GM21367 (cell line): ENCODE data around the gene MYO16.
A peak's percentile ranks its signal among the peaks of the same experiment; 100 is the strongest.
"Not testable (repeated sequence)": the region's sequence is repeated elsewhere in the genome, so short reads cannot be mapped to it uniquely, and the experiment has no call there.

Source experiments
- ATAC-seq: cut with Tn5 transposase; IDR thresholded peaks from one replicate; pipeline ENCODE4 v1.9.1; 2021; ENCODE audit not compliant: unreplicated experiment

MYO16 gene

DNA sequence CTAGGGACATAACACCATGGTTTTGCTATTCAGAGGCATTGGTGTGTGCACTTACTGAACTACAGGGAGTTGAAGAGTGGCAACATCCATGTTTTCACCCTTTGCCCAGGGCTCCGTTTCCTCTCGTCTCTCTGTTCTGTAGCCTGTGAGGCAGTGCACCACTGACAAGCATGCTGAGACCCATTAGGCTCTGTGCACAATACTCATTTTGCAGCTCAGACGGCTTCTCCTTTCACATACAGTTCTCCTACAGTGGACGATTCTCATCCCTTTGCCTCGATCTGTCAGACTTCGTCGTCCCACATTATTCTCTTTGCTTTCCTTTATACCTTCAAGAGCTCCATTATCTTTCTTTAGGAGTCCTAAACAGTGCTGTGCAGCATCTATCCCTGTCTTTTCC, 403.7 kb downstream of the MYO16 start:
- ATAC-seq = no peak

DNA sequence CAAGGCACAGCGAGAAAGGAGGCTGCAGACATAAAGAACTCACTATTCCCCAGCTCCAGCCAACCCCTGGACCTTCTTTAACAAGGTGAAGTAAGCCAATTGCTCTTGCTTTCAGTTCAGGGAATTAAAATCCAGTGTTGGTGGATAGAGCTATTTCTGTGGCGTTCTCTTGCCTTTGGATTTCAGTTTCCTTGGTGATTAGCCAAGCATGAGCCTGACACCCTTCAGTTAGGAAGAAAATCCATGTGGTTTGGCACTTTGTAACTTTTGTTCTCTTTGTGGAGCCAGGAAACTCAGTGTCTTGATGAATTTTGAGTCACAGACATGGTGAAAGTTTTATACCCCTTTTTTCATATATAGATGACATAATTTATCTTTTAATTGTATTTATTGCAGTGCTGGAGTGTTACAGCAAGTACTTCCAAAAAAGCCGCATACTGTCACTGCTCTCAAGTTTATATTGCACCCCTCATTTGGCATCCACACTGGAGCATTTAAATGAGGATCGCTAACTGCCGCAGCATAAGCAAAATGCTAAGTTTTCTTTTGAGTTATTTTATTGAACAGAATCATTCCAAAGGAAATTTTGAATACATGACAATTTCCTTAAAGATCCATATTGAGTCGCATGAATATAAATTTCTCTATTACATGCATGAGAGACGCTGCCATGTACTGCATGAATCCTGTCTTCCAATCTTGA, 406.8 kb downstream of the MYO16 start:
- no peak for ATAC-seq

DNA sequence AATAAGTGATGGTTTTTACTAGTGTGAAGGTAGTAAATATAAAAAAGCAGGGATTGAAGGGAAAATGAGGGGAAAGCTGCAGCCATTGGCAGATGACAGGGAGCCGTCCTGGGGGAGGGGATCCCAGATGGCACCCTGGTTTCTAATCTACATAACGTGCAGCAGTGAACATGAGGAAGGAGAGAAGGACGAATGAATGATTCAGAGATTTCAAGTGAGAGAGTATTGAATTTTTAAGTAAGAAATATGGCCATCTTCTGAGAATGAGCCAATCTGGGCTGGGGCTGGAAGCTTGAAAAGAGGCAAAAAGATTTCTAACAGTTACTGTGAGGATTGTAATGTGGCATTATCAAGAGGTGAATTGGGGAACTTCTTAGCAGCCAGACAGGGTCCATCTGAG, 414.2 kb downstream of the MYO16 start:
- ATAC-seq = no peak

DNA sequence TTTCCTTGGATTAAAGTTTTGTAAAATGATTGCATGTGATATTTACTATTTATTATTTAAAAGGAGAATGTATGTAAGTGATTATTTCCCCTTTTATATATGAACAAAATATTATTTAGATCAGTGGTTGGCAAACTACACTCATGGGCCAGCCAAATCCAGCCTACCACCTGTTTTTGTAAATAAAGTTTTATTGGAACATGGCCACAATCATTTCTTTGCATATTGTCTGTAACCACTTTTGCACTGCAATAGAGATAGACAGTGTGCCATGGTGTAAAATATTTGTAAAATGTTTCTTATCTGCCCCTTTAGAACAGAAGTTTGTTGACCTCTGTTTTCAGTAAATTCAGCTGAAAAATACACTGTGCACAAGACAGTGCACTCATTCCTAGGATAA, 426.4 kb downstream of the MYO16 start:
- no peak for ATAC-seq

DNA sequence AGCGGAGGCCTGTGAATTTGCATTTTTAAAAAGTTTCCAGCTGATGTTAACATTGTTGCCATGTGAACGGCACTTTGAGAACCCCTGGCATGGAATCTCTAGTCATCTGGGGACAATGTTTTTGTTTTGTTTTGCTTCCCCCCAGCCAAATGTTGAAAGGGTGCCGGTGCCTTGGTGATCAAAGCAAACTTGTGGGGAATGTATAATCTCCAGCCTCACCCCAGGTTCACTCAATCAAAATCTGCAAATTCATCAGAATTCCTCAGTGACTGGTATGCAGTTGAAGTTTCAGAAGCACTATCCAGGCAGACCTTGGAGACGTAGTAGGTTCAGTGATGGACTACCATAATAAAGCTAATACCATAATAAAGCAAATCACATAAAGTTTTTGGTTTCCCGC, 428.7 kb downstream of the MYO16 start:
- no peak for ATAC-seq

DNA sequence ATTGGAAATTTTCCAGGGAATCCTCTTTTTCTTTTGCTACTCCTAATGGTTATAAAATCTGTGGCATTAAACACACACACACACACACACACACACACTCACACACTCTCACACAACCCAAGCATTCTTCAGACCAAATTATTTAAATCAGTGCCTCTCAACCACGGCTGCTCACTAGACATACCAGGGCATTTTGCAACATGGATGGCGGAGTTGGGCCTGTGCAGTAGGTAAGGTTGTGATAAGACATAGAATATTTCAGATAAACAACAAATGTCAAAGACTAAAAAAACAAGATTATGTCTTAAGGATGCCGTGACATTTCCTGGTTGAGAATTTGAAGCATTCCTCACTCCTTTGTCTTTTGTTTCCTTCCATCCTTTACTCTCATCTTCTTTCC, 443.1 kb downstream of the MYO16 start:
- ATAC-seq = no peak

DNA sequence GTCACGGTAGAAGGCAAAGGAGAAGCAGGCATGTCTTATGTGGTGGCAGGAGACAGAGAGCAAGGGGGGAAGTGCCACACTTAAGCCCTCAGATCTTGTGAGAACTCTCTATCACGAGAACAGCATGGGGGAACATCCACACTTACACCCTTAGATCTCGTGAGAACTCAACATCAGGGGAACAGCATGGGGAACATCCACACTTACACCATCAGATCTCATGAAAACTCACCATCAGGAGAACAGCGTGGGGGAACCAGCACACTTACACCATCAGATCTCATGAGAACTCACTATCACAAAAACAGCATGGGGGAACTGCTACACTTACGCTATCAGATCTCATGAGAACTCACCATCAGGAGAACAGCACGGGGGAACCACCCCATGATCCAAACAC, 445.0 kb downstream of the MYO16 start:
- ATAC-seq = no peak

DNA sequence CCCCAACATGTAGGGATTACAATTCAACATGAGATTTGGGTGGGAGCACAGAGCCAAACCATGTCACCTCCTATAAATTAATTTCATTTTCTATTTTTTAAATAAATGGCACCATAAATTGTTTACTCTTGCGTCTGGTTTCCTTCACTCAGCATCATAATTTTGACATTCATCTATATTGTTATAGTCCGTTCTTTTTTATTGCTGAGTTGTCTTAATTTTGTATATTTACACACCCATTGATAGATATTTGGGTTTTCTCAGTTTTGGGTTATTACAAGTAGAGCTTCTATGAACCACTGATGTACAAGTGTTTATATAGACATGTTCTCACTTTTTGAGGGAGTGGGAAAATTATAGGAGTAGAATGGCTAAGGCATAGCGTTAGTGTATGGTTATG, 445.4 kb downstream of the MYO16 start:
- ATAC-seq = no peak

DNA sequence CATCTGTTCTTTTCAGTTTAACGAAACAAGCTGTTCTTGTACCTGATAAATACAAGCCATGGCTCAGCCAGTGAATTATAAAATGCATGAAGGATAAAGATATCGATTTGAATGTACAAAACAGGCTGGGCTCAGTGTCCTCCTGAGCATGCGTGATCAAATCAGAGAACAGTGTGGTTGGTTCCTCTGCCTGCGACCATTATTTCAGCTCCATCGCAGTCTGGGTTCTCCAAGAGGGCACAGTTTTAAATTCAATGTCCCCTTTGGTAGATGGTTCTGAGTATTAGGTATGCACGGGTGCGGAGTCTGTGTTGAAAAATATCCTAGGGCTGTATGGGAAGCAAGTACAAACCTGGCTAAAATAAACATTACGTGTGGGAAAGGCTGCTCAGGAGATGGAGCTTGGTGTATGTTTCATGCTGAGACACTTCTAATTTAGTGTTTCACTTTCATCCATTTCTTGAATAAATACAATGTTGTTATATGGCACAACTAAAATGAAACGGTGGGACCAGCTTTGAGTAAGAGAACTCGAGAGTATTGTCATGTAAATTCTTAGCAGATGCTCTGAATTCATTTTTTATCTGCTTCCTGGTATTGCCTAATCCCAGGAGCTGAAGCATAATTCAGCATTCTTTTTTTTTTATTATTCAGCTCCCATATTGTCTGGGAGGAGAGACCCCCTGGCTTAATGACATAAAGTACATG, 458.7 kb downstream of the MYO16 start:
- no peak for ATAC-seq

DNA sequence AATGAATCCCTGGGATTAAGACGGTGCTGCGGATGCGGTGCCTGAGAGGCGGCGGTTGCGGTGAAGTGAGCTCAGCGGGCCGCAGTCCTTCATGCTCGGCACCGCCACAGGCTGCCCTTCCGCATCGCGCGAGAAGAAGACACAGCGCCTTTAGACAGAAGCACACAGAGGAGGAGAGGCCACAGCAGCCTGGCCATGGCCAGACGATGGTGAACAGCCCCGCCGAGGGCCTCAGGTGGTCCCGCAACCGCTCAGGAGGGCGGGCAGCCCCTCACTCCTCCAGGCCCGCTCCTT, 459.2 kb downstream of the MYO16 start:
- no peak for ATAC-seq

DNA sequence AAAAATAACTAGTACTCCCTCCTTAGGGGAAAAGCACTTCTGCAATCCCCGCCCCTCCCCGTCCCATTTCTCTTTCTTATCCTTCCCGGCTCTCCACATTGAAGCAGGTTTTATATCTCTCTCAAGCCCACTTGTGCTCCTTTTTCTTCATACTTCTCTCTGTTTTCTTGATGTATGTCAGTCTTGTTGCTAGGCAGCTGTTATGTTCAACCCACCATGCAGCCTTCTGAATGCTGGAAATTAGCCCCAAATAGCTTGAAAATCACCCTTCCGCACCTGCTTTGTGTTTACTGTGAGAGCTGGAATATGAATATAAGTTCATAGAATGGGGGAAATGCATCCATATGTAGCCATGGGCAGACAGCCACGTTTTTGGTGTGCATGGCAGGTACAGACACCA, 461.4 kb downstream of the MYO16 start:
- ATAC-seq = no peak

DNA sequence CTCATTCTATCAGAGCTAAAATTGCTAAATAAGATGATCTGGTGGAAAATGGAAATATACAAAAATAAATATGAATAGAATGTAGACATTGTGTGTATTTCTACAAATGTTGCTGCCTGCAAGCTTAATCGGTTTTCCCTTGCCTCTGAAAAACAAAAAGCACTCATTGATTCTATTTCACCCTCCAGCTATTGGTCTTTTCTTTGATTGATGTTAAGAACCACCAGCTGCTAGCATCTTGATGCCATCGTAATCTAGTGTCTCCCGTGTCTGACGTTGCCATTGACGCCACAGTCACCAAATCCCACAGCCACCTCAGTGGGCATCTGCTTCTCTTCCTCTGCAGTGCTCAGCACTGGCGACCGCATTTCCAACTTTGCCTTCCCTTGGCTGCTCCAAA, 461.8 kb downstream of the MYO16 start:
- ATAC-seq = no peak

DNA sequence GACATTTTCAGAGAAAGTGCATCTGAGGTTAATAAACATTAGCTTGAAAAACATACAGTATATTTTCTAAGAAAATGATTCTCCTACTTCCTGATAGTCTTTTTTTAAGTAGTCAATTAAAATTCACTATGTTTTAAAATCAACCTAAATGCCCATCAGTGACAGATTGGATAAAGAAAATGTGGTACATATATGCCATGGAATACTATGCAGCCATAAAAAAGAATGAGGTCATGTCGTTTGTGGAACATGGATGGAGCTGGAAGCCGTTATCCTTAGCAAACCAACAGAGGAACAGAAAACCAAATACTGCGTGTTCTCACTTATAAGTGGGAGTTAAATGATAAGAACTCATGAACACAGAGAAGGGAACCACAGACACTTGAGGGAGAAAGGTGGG, 462.8 kb downstream of the MYO16 start:
- not testable (repeated sequence) for ATAC-seq

DNA sequence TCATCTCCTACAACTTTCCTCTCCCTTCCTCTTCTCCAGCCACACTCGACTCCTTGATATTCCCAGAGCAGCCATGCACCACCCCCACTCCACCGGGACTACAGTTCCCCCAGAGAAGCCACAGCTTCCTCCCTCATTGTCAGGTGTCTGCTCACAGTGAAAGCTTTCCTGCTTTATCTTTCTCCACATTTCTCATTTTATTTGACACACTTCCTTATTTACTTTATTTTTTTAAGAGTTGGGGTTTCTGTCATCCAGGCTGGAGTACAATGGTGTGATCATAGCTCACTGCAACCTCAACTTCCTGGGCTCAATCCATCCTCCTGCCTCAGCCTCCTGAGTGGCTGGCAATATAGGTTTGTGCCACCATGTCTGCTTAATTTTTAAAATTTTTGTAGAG, 464.6 kb downstream of the MYO16 start:
- ATAC-seq = no peak

DNA sequence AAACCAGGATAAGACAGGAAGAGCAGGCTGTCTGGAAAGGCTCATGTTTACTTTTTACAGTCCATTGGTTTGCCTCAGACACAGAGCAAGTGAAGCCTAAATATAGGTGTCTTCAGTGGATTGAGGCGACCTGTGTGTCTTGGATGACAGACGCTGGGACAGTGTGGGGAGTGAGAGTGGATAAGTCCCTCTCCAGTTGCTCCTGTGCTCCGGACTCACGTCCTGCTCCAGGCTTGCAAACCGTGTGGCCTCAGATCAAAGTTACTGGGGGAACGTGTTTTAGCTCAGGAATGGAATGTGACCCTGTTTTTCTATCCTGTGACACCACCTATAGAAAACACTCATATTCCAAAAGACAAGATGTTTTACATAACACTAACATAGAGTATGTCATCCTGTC, 465.7 kb downstream of the MYO16 start:
- ATAC-seq = no peak

DNA sequence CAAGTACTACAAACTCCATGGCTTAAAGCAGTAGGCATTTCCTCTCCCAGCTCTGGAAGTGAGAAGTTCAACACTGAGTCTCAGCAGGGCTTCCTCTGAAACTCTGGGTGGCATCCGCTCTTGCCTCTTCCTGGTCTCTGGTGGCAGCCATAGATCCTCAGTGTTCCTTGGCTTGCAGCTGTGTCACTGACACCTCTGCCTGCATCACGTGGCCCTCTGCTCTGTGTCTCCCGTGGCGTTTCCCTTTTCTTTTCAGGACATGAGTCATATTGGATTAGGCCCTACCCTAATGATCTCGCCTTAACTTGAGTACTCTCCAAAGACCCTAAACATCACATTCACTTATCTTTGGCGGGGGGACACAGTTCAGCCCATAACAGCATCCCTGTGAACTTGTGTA, 466.7 kb downstream of the MYO16 start:
- no peak for ATAC-seq

DNA sequence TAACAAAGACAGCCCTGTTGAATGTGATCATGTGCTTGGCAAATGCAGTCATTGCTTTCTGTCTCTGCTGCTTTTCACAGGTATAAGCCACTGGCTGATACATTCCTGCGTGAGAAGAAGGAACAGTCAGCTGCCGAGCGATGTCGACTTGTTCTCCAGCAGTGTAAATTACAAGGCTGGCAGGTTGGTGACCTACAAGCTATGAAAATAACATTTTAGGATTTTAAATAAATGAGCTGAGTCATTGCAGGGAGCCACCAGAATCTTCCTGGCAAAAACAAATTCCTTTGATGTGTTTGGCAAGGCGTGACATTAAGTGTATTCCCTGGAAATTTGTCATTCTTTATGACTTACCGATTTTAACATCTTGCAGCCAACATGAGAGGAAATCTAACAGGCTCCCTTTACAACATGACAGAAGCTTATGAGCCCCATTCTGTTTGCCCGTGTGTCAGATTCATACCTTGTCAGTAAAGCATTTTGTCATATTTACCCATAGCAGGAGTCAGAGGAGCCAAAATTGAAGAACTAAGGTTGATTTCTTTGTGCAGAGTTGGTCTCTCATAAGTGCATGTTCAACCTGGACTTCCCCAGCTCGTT, 471.4 kb downstream of the MYO16 start:
- ATAC-seq = no peak

DNA sequence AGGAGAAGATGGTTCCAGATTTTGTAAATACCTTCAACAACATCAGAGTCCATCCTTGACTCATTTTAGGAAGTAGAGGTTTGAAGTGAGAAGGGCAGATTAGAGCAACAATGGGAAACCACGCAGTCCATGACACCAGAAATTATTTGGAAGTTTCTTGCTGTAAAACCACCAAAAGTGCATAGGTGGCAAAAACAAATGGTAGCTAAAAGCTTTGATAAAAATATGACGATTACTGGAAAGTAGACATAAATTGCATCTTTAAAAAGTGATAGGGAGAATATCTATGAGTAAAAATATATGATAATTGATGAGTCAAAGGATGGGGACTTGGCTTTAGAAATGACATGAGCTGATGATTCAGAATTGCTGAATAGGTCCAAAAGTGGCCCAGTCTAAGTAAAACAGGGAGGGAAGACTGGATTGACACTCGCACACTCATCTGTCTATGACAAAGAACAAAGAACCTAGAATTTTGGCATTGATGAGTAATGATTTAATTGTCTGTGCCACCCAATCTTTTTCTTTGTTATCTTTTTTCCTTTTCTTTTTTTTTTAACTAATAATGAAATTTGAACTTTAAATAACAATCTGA, 472.2 kb downstream of the MYO16 start:
- no peak for ATAC-seq

DNA sequence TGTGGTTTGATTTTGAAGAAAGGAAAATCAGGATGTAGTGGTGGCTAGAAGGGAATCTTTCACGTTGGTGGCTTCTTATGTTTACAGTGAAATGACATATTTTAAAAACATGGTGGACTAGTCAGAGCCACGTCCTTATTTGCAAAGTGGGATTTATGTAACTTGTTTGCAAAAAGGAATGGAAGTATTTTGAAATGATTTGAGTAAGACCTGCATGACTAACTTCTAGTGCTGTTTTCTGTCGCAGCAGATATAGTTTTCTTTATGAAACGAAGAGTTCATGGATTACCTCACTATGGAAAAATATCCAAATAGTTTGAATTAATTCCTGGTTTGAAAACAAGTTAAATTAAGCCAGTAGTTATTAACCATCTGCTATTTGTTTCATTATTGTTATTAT, 476.5 kb downstream of the MYO16 start:
- no peak for ATAC-seq

DNA sequence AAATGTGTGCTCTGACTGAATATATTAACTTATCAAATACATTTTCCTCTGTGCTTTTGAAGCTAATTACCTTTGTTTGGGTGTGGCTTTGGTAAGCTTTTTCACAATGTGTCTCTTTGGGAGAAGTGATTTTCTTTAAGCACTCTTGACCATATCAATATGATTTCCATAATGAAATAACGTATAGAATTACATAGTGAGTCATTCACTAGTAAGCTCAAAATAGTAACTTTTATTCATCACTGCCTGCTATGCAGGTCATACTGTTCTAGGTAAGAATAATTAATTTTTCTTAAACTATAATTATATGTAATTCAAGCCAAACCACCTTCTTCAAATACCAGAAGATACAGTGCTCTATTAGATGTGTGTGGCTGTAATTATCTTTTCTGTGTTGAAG, 480.7 kb downstream of the MYO16 start:
- no peak for ATAC-seq

DNA sequence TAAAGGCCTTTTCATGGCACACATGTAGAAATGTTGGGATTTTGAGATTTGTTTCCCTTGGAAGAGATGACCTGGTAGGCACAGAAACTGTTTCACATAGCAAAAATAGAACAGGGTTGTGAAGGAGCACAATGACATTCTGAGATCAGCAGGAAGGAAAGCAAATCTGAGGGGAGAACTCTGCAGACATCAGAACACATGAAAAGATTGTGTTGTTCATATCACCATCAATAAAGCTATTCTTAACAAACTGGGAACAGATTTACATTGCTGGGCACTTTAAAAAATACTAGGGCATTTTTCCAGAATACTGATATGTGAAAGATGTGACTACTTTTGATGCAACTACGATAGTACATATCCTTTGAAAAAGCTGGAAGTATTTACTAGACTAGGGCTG, 481.7 kb downstream of the MYO16 start:
- no peak for ATAC-seq

DNA sequence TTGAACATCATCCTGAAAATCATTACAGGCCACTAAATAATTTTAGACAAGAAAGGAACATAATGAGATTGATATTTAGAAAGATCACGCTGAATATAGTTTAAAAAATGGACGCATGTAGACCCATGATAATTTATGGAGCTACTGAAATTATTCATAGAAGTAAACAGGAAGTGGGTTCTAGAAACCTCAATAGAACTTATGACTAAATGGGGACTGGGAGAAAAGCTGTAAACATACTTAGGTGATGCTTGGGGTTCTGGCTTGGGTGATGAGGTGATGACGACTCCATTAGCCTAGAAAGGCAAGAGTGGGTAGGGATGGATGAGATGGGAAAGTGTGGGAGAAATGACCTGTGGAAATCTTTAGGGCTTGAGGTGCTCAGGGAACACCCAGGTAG, 484.0 kb downstream of the MYO16 start:
- peak; percentile 84 for ATAC-seq
